H1 (cell line): Measurements from ENCODE around the gene PPP1R1A. TPM values are rescaled to one million over a fixed set of nuclear protein-coding genes. Genes with fewer than 3 reads are reported as not detected.

Experiments used
- KDM4A ChIP-seq: IDR thresholded peaks from one replicate; pipeline ENCODE4 v1.7.1; 2012; ENCODE audit warnings: low read depth, mild to moderate bottlenecking, moderate library complexity, low read length, inconsistent platforms; ENCODE audit not compliant: severe bottlenecking
- TAF1 ChIP-seq: IDR thresholded peaks from 2 replicates; pipeline ENCODE4 v1.6.1; 2011; ENCODE audit warnings: mild to moderate bottlenecking, low read depth, low read length
- polyA plus RNA-seq, 7 experiments: library from polyadenylated mRNA; depleted of rRNA in 3 of 7; stranded (reverse) in 5 of 7; unstranded in 2 of 7; fragments of >200 nt in 5 of 7; fragments of 200-250 nt in 2 of 7; gene quantifications; 1 replicate in 5 of 7; 2 replicates in 1 of 7; 4 replicates in 1 of 7; pipeline versions ENCODE4 v1.2.1 to v1.2.3, GENCODE V29; 2011 to 2013; ENCODE audit warnings: missing spikeins in 2 of 7, mixed read lengths in 2 of 7
- total RNA-seq: library from RNA; stranded (reverse); fragmentation: NEBNext Ultra II Directional; extraction: Animal tissue kit (Norgen Biotek cat#: 25700); gene quantifications from 2 replicates; pipeline ENCODE4 v1.2.1, GENCODE V29; 2021

The PPP1R1A gene
- total and polyA plus RNA-seq, 2 of the 8 experiments (the other 6 are each of a cell fraction or from before 2014, with no cell fraction given): 5.8 to 13.1 TPM

- TF ChIP-seq KDM4A (no peak), TAF1 (no peak)
Observed at GRCh38 chr12:54595471-54595870, 7.0 kb upstream of the PPP1R1A start (continued).
